ENCODE measurements around the gene SIX2. TPM values are rescaled to one million over a fixed set of nuclear protein-coding genes. Genes with fewer than 3 reads are reported as not detected.

SIX2 gene
- total RNA-seq, 2 experiments from 2014 or later: not detected

- POLR2A ChIA-PET: no interaction called here
These were observed 4.2 kb upstream of the SIX2 start for GRCh38 chr2:45013229-45014015.

GRCh38 chr2:45012733-45013132, 3.5 kb upstream of the SIX2 start:
- POLR2A ChIA-PET: interaction anchor here (0.9 kb wide), 1 partner anchor 31 kb away, joined by 3 read pairs; no protein-coding TSS in a partner anchor
- Mint-ChIP-seq H3K27ac (no peak overlapping the region), H3K4me1 (ENCODE audit: low read depth) (peaks cover 14% of the 10 kb centered on the region), H3K36me3 (ENCODE audit: low read depth) (no peaks in the 10 kb centered on the region), H3K4me3 (no peak overlapping the region), H3K27me3 (peaks cover 74% of the 10 kb centered on the region), H3K9me3 (no peaks in the 10 kb centered on the region)
- DNase-seq (no peak), ATAC-seq (no peak)
- no peak for TF ChIP-seq CTCF (IDR thresholded peaks at IDR 0.05)
- intact Hi-C loops (cut with micrococcal nuclease): loop anchor here (10.0 kb wide), 1 partner anchor 162 kb away; no protein-coding TSS in a partner anchor
- CTCF ChIA-PET: interaction anchor here (0.8 to 2.5 kb wide), 5 partner anchors 13 to 557 kb away, joined by 3 to 11 read pairs (median 6); no protein-coding TSS in a partner anchor

More at GRCh38 chr2:45013229-45014015, 4.2 kb upstream of the SIX2 start:
- intact Hi-C loops (cut with micrococcal nuclease): loop anchor here (10.0 kb wide), 1 partner anchor 161 kb away; no protein-coding TSS in a partner anchor
- ATAC-seq (no peak), DNase-seq (no peak)
- H3K27ac Mint-ChIP-seq: no peak overlapping the region
- CTCF ChIA-PET: interaction anchor here (0.6 to 2.5 kb wide), 8 partner anchors 11 to 558 kb away, joined by 3 to 11 read pairs (median 4); no protein-coding TSS in a partner anchor
- H3K4me1 Mint-ChIP-seq (ENCODE audit: low read depth): peaks cover 14% of the 10 kb centered on the region
- H3K9me3 Mint-ChIP-seq: no peaks in the 10 kb centered on the region
- H3K27me3 Mint-ChIP-seq: peaks cover 69% of the 10 kb centered on the region
- no peak overlapping the region for H3K4me3 Mint-ChIP-seq
- H3K36me3 Mint-ChIP-seq (ENCODE audit: low read depth): no peaks in the 10 kb centered on the region
- no peak for TF ChIP-seq CTCF (IDR thresholded peaks at IDR 0.05)

- Mint-ChIP-seq H3K27me3 (peaks cover 76% of the 10 kb centered on the region), H3K27ac (no peak overlapping the region), H3K4me3 (no peak overlapping the region), H3K36me3 (ENCODE audit: low read depth) (no peaks in the 10 kb centered on the region), H3K4me1 (ENCODE audit: low read depth) (peaks cover 14% of the 10 kb centered on the region), H3K9me3 (no peaks in the 10 kb centered on the region)
- intact Hi-C loops (cut with micrococcal nuclease): loop anchor here (10.0 kb wide), 1 partner anchor 163 kb away; no protein-coding TSS in a partner anchor
- no peak for ATAC-seq
- POLR2A ChIA-PET: interaction anchor here (0.9 kb wide), 1 partner anchor 30 kb away, joined by 3 read pairs; no protein-coding TSS in a partner anchor
- DNase-seq: no peak
- CTCF ChIA-PET: interaction anchor here (2.1 to 2.5 kb wide), 2 partner anchors 13 to 31 kb away, joined by 6 to 11 read pairs; no protein-coding TSS in a partner anchor
- TF ChIP-seq CTCF (IDR thresholded peaks at IDR 0.05): no peak
These were observed 2.7 kb upstream of the SIX2 start for GRCh38 chr2:45011621-45012602.

GRCh38 chr2:45011121-45011520, 1.9 kb upstream of the SIX2 start:
- Mint-ChIP-seq H3K36me3 (ENCODE audit: low read depth) (no peaks in the 10 kb centered on the region), H3K9me3 (no peaks in the 10 kb centered on the region), H3K4me3 (peak overlapping the region; percentile 5), H3K4me1 (ENCODE audit: low read depth) (peaks cover 16% of the 10 kb centered on the region), H3K27ac (no peak overlapping the region), H3K27me3 (peaks cover 79% of the 10 kb centered on the region)
- no peak for DNase-seq
- CTCF ChIA-PET: no interaction called here
- POLR2A ChIA-PET: no interaction called here
- no peak for TF ChIP-seq CTCF (IDR thresholded peaks at IDR 0.05)
- no peak for ATAC-seq
- intact Hi-C loops (cut with micrococcal nuclease): loop anchor here (10.0 kb wide), 1 partner anchor 164 kb away; no protein-coding TSS in a partner anchor

Measured in activated CD8-positive, alpha-beta T cell treated with anti-CD3 and anti-CD28 coated beads for 36 hours (primary cell).